Medulla oblongata (tissue), 1 donor: ENCODE data around the gene CTDP1.
A peak's percentile ranks its signal among the peaks of the same experiment; 100 is the strongest.
"Not testable (repeated sequence)": the region's sequence is repeated elsewhere in the genome, so short reads cannot be mapped to it uniquely, and the experiment has no call there.

Source experiments
- DNase-seq: peaks from one replicate; pipeline ENCODE4 v3.0.0-alpha.2; 2015; ENCODE audit errors: extremely low spot score

Gene CTDP1

DNA sequence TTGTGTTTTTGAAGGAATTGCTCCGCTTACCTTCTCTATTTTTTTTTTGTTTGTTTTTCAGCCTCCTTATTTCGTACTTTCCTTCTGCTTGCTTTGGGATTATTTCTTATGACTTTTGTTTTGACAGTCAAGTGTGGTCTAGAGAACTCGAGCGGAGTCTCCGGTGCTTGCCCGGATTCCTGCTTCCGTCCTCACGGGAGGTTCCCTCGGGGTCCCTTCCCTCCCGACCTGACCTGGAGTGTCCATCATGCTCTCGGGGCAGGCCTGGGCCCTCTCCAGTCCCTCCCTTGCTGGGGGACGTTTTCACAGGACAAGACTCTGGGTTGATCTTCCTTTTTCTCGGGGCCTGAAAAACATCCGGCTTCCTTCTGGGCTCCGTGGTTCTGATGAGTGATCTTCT is 45.9 kb downstream of the CTDP1 start:
- no peak for DNase-seq

DNA sequence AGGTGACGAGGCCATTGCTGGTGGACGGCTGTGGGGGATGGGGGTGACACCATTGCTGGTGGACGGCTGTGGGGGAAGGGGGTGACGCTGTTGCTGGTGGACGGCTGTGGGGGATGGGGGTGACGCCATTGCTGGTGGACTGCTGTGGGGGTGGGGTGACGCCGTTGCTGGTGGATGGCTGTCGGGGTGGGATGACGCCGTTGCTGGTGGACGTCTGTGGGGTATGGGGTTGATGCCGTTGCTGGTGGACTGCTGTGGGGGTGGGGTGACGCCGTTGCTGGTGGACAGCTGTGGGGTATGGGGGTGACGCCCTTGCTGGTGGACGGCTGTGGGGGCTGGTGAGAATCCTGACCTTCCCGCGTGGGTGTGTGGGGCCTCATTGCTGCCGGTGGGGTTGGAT is 47.1 kb downstream of the CTDP1 start:
- no peak for DNase-seq

DNA sequence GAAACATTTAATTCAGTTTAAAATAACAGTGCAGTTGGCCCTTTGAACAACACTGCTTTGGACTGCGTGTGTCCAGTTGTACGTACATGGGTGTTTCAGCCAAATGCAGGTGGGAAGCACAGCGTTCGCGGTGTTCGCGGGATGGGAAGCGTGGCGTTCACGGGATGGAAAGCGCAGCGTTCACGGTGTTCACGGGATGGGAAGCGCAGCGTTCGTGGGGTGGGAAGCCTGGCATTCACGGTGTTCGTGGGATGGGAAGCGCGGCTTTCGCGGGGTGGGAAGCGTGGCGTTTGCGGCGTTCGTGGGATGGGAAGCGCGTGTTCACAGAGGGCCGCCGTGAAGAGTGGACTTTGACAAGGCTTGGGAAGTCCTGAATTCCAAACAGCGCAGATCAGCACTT is 47.6 kb downstream of the CTDP1 start:
- no peak for DNase-seq

DNA sequence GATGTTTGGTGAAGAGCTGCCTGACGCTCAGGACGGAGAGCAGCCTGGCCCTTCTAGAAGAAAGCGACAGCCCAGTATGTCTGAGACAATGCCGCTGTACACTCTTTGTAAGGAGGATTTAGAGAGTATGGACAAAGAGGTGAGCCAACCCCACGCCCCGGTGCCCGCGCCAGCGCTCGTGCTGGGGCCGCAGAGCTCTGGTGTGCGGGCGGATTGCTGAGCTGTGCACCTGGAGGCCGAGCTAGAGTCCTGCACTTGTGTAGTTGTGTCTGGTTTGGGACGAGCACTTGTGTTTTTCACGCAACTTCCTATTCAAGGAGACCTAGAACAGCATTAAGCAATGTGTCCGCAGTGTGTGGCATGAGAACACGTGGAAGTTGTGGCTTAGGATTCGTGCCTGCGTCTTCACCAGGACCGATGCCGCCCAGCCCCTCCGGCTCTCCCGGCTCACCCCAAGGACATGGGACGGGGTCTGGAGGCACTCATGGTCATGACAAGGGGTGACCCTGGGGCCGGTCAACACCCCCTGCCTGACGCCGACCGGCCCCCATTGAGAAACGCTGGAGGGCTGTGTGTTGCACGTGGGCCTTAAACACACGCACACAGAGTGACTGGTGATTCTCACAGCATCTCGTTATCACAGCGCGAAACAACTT is 49.5 kb downstream of the CTDP1 start:
- no peak for DNase-seq

DNA sequence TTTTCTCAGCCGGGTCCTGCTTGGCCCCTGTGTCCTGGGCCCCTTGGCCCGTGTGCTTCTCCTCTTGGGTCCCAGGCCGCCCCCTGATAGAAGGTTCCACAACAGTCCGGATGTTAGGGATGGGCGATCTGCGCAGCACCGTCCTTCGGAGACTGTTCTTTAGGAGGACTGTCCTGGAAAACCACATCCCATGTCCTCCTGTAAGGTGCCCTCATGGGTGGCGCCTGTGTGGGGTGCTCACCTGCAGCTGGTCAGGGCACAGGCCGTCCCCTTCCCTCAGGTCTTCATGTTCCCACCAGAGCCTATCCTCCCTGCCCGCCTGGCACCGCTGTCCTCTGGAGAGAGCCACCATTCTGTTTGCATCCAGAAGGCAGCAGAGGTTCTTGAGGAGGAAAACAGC is 50.0 kb downstream of the CTDP1 start:
- DNase-seq = no peak

DNA sequence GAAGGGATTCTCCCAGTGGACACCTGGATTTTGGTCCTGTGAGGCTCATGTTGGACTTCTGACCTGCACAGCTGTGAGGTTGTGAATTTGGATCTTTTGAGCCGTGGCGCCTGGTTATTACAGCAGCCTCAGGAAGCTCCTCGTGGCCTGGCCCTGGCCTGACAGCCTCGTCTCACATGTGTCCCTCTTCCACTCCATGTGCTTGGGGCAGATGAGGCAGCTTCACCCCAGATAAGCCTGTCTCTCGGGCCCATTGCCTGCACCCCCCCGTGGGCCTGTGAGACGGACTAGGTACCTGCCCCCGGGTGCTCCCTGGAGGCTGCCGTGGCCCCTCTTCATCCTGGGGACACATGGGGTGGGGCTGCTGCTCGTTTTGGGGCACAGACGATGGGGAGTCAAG is 51.2 kb downstream of the CTDP1 start:
- no peak for DNase-seq

DNA sequence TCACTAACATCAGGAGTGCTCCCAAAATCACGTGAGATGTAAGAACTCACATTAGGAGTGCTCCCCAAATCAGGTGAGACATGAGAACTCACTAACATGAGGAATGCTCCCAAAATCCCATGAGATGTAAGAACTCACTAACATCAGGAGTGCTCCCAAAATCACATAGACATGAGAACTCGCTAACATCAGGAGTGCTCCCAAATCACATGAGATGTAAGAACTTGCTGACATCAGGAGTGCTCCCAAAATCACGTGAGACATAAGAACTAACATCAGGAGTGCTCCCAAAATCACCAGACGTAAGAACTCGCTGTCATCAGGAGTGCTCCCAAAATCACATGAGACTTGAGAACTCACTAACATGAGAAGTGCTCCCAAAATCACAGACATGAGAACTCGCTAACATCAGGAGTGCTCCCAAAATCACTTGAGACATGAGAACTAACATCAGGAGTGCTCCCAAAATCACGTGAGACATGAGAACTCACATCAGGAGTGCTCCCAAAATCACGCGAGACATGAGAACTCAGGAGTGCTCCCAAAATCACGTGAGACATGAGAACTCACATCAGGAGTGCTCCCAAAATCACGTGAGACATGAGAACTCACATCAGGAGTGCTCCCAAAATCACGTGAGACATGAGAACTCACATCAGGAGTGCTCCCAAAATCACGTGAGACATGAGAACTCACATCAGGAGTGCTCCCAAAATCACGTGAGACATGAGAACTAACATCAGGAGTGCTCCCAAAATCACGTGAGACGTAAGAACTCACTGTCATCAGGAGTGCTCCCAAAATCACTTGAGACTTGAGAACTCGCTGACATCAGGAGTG is 52.5 kb downstream of the CTDP1 start:
- DNase-seq = not testable (repeated sequence)

DNA sequence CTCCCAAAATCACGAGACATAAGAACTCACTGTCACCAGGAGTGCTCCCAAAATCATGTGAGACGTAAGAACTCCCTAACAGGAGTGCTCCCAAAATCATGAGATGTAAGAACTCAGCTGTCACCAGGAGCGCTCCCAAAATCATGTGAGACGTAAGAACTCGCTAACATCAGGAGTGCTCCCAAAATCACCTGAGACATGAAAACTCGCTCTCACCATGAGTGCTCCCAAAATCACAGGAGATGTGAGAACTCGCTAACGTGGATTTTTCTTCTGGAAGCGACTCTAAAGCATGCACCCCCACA is 53.1 kb downstream of the CTDP1 start:
- DNase-seq = no peak

DNA sequence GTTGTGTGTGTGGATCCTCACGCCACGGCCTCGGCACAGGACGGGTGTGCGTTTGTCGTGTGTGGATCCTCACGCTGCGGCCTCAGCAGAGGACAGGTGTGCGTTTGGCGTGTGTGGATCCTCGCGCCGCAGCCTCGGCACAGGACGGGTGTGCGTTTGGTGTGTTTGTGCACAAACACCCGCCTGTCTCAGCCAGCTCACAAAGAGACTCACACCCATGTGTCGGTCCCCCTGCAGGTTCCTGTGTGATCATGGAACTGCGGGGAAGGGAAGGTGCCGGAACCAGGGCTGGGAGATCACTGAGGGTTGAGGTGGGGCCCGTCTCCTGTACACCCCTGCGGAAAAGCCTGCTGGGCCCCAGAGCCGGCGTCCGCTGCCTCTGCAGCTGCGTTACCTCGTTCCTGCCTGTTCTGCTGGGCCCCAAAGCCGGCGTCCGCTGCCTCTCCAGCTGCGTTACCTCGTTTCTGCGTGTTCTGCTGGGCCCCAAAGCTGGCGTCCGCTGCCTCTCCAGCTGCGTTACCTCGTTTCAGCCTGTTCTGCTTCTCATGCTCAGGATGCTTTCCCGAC is 53.6 kb downstream of the CTDP1 start:
- DNase-seq = no peak

DNA sequence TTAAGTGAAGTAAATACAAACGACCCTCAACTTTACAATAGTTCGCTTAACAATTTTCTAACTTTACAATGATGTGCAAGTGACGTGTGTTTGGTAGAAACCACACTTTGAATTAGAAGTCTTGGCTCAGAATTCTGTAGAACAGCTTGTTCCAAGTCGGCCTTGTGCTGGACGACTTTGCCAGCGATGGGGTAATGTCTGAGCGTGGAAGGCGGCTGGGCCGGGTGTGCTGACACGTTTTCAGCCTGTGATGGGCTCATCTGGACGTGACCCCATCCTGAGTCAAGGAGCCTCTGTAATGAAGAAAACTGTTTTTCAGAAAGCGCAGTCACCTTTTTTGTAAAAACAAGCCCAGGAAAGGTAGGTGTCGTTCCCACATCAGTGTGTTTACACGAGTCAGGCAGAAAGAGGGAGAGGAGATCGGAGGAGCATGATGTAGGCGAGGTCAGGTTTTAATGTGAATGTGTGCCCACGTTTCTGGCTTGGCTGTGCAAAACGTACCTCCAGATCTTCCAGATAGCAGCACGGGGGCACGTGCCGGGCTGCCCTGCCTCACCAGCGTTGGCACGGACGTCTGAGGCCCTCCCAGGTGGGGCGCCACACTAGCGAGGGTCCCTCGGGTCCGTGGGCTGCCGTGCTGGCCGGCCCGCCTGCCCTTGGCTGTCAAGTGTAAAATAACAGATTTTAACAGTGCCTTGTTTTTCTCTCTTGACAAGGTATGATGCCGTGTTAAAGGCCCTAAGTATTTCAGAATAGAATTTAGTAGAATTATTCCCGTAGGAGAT is 54.6 kb downstream of the CTDP1 start:
- no peak for DNase-seq

DNA sequence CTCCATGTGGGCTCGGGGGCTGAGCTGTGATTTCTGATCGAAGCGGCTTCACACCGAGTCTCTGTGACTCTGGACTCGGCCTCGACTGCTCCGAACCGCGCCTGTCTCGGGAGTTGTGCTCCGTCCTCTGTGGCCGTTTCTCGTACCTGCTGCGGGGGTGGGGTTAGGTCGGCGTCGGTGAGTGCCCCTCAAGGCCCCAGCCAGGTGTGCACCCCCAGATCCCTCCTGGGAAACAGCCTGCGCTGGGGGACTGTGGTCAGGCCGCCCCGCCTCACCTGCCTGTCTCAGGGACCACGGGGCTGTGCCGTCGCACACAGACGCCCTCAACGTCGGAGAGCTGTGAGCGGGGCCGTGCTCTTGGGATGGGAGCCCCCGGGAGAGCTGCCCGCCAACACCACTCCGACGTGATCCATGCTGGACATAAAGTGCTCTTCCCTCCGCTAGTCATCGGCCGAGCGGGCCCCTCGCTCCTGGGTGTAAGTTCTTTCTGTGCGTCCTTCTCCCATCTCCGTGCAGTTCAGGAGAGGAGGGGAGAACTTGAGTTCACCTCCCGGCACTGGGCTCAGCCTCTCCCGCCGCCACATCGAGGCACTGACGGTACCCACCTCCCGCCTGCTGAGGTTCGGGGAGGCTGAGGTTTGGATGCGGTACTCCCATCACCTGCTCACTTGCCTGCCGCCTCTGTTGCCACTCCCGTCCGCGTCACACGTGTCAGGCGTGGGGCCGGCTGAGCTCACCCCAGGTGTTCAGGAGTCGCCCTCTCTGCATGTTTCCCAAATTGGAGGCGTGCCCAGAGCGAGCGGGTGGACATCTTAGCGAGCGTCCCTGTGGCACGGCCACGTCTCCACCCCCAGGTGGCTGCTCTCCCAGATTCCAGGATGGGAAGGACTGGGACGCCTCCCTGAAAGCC is 55.7 kb downstream of the CTDP1 start:
- no peak for DNase-seq

DNA sequence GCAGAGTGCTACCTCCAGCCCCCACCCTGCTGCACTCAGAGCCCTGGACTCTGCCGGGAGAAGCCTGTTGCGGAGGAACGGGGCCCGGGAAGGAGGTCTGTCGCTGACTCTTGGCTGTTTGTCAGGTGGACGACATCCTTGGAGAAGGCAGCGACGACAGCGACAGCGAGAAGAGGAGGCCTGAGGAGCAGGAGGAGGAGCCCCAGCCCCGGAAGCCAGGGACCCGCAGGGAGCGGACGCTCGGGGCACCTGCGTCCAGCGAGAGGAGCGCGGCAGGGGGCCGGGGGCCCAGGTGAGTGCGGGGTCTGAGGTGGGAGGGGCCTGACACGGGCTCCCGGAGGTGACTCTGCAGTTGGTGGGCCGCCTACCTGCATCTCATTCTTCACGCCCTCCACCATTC is 56.6 kb downstream of the CTDP1 start:
- no peak for DNase-seq

DNA sequence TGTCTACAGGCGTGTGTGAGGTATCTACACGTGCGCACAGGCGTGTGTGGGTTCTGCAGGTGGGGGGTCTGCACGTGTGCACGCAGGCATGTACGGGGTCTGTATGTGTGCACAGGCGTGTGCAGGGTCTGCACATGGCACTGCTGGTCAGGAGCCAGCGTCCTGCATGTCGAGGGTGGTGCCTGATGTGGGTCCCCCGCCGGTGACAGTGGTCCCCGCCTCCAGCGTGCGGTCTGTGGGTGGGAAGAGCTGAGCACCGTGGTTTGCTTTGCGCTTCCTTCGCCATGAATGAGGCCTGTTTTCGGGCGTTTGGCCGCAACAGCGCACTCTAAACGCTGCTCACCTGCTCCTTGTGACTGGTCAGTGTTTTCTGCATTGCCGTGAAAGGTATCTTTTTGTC is 57.2 kb downstream of the CTDP1 start:
- DNase-seq = no peak

DNA sequence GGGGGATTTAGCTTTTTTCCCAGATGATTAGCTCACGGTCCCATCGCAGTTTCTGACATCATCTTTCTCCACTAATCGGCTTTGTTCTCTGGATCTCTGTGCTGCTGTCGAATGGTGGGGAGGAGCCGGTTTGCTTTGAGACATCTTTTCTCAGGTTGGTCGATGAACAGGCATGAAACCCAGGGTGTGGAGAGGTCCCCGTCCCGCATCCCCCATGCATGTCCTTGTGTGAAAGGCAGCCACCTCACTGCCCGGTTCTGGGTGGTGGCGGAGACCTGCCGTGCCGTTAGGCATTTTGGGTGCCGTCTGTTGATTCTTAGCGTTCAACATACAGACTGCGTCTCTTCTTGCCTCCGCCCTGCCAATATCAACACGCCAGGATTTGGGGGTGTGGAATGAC is 57.8 kb downstream of the CTDP1 start:
- no peak for DNase-seq

DNA sequence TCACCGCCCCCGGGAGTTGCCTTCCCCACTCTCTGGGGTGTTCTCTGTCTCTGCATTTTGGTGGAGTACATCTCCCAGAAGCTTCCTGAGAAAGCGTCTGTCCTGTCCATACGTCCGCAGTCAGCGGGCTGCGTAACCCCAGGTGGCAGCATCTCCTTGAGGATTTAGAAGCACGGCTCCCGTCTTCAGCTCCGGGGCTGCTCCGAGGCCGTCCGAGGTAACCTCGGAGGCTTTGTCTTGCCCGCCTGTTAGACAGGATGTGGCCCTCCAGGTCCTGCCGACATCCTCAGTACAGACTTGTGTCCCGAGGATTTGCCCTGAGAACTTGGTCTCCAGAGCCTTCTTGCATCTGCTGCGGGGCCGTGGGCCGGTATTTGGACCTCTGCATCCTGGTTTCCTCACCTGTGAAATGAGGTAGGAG is 58.4 kb downstream of the CTDP1 start:
- DNase-seq = no peak

DNA sequence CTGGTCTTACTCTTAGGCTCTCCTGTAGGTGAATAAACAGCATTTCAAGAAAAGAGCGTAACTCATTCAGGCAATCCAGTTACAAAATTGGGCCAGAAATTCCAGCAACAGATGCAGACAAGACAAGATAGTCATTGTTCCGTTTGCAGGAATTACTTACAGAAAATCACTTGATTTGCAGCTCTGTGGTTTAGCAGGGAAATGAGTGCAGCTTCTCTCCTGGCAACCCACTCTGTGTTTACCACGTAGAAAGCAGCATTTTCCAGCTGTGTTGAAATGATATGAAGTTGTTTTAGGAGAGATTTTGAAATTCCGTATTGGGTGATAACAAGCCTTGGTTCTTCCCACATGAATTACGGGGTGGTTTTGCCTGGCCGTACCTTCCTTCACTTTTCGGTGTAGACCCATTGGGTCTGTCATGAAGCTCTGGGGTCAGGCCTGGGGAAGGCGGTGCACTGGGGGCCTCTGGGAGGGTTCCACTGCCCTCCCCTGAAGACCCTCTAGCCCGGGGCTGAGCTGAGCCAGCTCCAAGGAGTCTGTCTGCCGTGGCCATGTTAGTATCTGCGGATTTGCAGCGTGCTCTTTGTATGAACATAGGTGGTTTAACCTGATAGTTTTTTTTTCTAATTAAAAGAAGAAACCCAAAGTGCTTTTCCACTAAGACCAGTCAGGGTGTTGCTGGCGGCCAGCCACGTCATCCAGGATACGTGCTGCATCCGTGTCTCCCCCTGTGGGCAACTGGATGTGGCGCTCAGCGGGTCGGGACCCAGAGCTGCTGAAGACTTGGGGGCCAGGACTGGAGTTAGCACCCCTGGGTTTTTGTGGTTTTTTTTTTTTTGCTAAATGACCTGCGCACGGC is 59.2 kb downstream of the CTDP1 start:
- DNase-seq = peak; percentile 68

DNA sequence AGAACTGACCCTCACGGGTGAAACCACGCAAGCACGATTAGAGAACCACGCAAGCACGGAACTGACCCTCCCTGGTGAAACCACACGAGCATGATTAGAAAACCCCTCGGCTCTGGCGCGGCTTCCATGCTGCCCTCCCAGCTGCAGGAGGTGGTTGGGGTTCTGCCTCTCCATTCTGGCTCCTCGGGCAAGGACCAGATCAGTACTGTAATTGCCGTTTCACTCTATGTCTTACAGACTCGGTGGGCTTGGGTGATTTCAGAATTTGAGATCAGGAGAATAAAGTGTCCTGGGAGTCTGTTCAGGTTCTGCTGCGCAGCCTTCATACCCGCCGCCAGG is 59.8 kb downstream of the CTDP1 start:
- DNase-seq = no peak

DNA sequence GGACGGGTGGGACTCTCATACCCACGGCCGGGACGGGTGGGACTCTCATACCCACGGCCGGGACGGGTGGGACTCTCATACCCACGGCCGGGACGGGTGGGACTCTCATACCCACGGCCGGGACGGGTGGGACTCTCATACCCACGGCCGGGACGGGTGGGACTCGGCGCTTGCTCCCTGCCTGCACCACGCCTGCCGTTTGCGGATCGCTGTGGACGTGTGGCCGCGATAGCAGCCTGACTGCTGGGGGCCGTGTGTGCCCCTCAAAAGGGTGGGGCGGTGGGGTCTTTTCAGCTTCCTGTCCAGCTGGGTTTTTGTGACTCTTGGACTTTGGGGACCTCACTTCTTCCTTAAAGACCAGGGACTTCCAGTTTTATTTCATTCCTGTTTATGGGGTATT is 60.4 kb downstream of the CTDP1 start:
- not testable (repeated sequence) for DNase-seq

DNA sequence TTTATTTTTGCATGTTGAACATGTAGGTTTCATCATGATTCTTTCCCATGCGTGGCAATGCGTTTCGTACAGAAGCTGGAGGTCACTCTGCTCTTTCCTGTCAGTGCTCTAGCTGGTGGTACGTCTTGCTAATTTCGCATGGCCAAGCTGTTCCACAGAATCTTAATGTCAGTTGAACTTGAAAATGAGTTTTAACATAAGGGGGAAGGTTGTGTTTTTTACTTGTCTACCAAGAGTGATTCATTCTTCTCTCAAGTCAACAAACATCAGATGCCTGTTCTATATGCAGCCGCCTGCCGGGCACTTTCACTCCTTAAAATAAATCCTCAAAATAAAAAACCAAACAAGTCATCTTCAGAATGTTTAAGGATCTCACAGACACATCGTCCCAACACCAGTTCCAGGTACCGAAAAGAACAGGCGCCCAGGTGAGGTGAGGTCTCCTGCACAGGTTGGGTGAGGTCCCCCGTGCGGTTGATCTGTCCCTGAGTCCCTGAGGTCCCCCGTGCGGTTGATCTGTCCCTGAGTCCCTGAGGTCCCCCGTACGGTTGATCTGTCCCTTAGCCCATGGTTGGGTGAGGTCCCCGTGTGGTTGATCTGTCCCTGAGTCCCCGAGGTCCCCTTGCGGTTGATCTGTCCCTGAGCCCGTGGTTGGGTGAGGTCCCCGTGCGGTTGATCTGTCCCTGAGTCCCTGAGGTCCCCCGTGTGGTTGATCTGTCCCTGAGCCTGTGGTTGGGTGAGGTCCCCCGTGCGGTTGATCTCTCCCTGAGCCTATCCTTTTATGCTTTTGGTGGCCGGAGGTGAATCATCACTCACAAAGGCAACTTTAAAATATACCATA is 61.1 kb downstream of the CTDP1 start:
- DNase-seq = no peak

DNA sequence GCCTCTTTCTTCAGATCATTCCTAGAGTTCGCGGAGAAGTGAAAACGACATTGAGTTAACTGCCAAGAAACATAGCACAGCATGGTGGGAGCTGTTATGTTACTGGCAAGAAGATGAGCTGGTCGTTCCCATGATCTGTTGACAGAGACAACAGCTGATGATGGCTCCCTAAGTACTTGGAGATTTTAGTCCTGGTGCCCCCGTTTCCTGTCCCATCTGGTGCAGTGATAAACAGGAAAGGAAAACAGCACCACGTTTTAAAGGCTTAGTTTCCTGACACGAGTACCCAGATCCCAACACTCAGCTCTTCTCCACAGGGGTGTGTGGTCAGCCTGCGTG is 61.7 kb downstream of the CTDP1 start:
- DNase-seq = no peak
